B cell (primary cell): Measurements from ENCODE around the gene EXOC6B. TPM values are rescaled to one million over a fixed set of nuclear protein-coding genes. Genes with fewer than 3 reads are reported as not detected.

Source experiments
- ATAC-seq: fragments of 200-7000 bp; cut with Tn5 transposase; one replicate; pipeline ENCODE4 v1.10.0; 2021; ENCODE audit warnings: low read depth, mild to moderate bottlenecking, moderate number of reproducible peaks, moderate library complexity
- CTCF ChIA-PET: fragments of 350-600 bp; sonication (Branson Sonifier 250); formaldehyde crosslinking; loops from one replicate; lab custom pipeline; 2021; ENCODE audit warnings: antibody characterized with exemption, inconsistent platforms; lab: Charles Lee
- POLR2A ChIA-PET: fragments of 350-600 bp; sonication (Branson Sonifier 250); formaldehyde crosslinking; loops from one replicate; lab custom pipeline; 2021; ENCODE audit warnings: antibody characterized with exemption; lab: Charles Lee
- DNase-seq: peaks from one replicate; pipeline ENCODE4 v3.0.0; 2013
- H2AFZ ChIP-seq: 2 replicates; pipeline ENCODE4 v1.6.1; 2012; ENCODE audit warnings: mild to moderate bottlenecking, low read depth, low read length; ENCODE audit not compliant: insufficient read depth, poor library complexity, severe bottlenecking
- H3K27ac ChIP-seq, 2 donors: 1 replicate in 1 of 2; 2 replicates in 1 of 2; pipeline ENCODE4 v1.5.1; 2012 to 2013; ENCODE audit warnings: low read length in 2 of 2, mild to moderate bottlenecking in 2 of 2, moderate library complexity in 1 of 2
- H3K27me3 ChIP-seq, 4 experiments: fragments of 200-600 bp in 1 of 4; sonication (generic) in 1 of 4; replicated peaks in 1 of 4; 1 replicate in 2 of 4; 2 replicates in 2 of 4; pipeline versions ENCODE4 v1.6.1 to v1.7.0; 2013 to 2016; ENCODE audit warnings: low read length in 3 of 4, mild to moderate bottlenecking in 2 of 4, mixed read lengths in 1 of 4, moderate library complexity in 1 of 4; ENCODE audit not compliant: insufficient read depth in 4 of 4, control insufficient read depth in 3 of 4; ENCODE audit errors: control extremely low read depth in 1 of 4
- H3K36me3 ChIP-seq, 2 experiments: replicated peaks in 1 of 2; 1 replicate in 1 of 2; 2 replicates in 1 of 2; pipeline versions ENCODE4 v1.6.1 to v1.7.1; 2013; ENCODE audit warnings: low read length in 1 of 2; ENCODE audit not compliant: insufficient read depth in 2 of 2, control insufficient read depth in 1 of 2; ENCODE audit errors: control extremely low read depth in 1 of 2, extremely low read depth in 1 of 2
- H3K4me1 ChIP-seq, 2 donors: fragments of 200-600 bp in 1 of 2; sonication (generic) in 1 of 2; 1 replicate in 1 of 2; 2 replicates in 1 of 2; pipeline versions ENCODE4 v1.5.1 to v1.6.1; 2013 to 2017; ENCODE audit warnings: low read length in 2 of 2; ENCODE audit not compliant: control insufficient read depth in 2 of 2, insufficient read depth in 2 of 2
- H3K4me2 ChIP-seq: replicated peaks from 2 replicates; pipeline ENCODE3; 2012; ENCODE audit warnings: mild to moderate bottlenecking, low read depth, low read length; ENCODE audit not compliant: poor library complexity, severe bottlenecking
- H3K4me3 ChIP-seq, 5 experiments: fragments of 200-600 bp in 1 of 5; sonication (generic) in 1 of 5; 1 replicate in 3 of 5; 2 replicates in 2 of 5; pipeline versions ENCODE4 v1.5.1 to v1.7.0; 2011 to 2016; ENCODE audit warnings: low read length in 4 of 5, mild to moderate bottlenecking in 4 of 5, low read depth in 2 of 5, control low read depth in 1 of 5, moderate library complexity in 1 of 5; ENCODE audit not compliant: insufficient read depth in 1 of 5; ENCODE audit errors: control extremely low read depth in 1 of 5, extremely low read depth in 1 of 5
- H3K79me2 ChIP-seq: fragments of 200-600 bp; sonication (generic); one replicate; pipeline ENCODE4 v1.6.0; 2016; ENCODE audit warnings: low read length; ENCODE audit not compliant: control insufficient read depth, insufficient read depth
- H3K9ac ChIP-seq: fragments of 200-600 bp; sonication (generic); 2 replicates; pipeline ENCODE4 v1.6.1; 2017; ENCODE audit warnings: mild to moderate bottlenecking, low read length, moderate library complexity
- H3K9me3 ChIP-seq, 3 donors: one replicate each; pipeline versions ENCODE4 v1.6.1 to v1.7.1; 2013; ENCODE audit warnings: low read length in 2 of 3; ENCODE audit not compliant: control insufficient read depth in 2 of 3, insufficient read depth in 1 of 3; ENCODE audit errors: control extremely low read depth in 1 of 3
- H4K20me1 ChIP-seq: 2 replicates; pipeline ENCODE4 v1.6.0; 2012; ENCODE audit warnings: mild to moderate bottlenecking, low read length; ENCODE audit not compliant: insufficient read depth, control insufficient read depth, poor library complexity, severe bottlenecking
- H3K27ac Mint-ChIP-seq: one replicate; pipeline ENCODE4 v1.8.0; 2021; ENCODE audit warnings: mixed read lengths
- H3K27me3 Mint-ChIP-seq: one replicate; pipeline ENCODE4 v1.8.0; 2021; ENCODE audit warnings: mixed read lengths
- H3K4me1 Mint-ChIP-seq: one replicate; pipeline ENCODE4 v1.8.0; 2021; ENCODE audit warnings: mixed read lengths
- H3K4me3 Mint-ChIP-seq: one replicate; pipeline ENCODE4 v1.8.0; 2021; ENCODE audit warnings: mixed read lengths
- H3K9me3 Mint-ChIP-seq: one replicate; pipeline ENCODE4 v1.8.0; 2022; ENCODE audit warnings: mixed read lengths; ENCODE audit not compliant: insufficient read depth
- EZH2 ChIP-seq: IDR thresholded peaks from 2 replicates; pipeline ENCODE4 v1.6.1; 2012; ENCODE audit warnings: borderline replicate concordance, low read depth, mild to moderate bottlenecking, moderate library complexity, low read length; ENCODE audit not compliant: insufficient read depth, poor library complexity, severe bottlenecking
- WGBS: methylation state at CpG from one replicate; pipeline ENCODE4 v1.1.5; 2013; ENCODE audit warnings: missing lambda C conversion rate; ENCODE audit not compliant: insufficient coverage; 5-methylcytosine and 5-hydroxymethylcytosine counted together
- intact Hi-C: fragments of 100-400 bp; cut with micrococcal nuclease; formaldehyde crosslinking; loops from one replicate; pipeline ENCODE4 v1.10.0; 2022
- polyA plus RNA-seq: library from polyadenylated mRNA; depleted of rRNA; stranded (reverse); fragments of >200 nt; gene quantifications from 2 replicates; pipeline ENCODE4 v1.2.3, GENCODE V29; 2012
- total RNA-seq, 2 donors: library from RNA; stranded (reverse); fragments of 120-200 nt in 1 of 2; gene quantifications; 1 replicate in 1 of 2; 2 replicates in 1 of 2; pipeline versions ENCODE4 v1.2.3 to v1.2.4, GENCODE V29; 2013 to 2022
- TF ChIP-seq, protein P1 (sequence below): fragments of 200-600 bp; IDR thresholded peaks from one replicate; pipeline ENCODE4 v1.8.0; 2022; ENCODE audit warnings: antibody characterized with exemption, mild to moderate bottlenecking

EXOC6B gene
- total and polyA plus RNA-seq, 2 donors (not counting 1 experiment from before 2014, with no cell fraction given) = 4.8 to 22.6 TPM

- no peak overlapping the region for H3K4me3 Mint-ChIP-seq
- CTCF ChIA-PET = no interaction called here
- H3K9ac ChIP-seq = no peak overlapping the region
- H3K4me1 ChIP-seq = no peaks in the 10 kb centered on the region
- no CpG with 5 or more reads among the region's 3 CpGs for WGBS
- no peak overlapping the region for H3K4me2 ChIP-seq
- no peak for TF ChIP-seq EZH2
- TF ChIP-seq, protein P1, sequence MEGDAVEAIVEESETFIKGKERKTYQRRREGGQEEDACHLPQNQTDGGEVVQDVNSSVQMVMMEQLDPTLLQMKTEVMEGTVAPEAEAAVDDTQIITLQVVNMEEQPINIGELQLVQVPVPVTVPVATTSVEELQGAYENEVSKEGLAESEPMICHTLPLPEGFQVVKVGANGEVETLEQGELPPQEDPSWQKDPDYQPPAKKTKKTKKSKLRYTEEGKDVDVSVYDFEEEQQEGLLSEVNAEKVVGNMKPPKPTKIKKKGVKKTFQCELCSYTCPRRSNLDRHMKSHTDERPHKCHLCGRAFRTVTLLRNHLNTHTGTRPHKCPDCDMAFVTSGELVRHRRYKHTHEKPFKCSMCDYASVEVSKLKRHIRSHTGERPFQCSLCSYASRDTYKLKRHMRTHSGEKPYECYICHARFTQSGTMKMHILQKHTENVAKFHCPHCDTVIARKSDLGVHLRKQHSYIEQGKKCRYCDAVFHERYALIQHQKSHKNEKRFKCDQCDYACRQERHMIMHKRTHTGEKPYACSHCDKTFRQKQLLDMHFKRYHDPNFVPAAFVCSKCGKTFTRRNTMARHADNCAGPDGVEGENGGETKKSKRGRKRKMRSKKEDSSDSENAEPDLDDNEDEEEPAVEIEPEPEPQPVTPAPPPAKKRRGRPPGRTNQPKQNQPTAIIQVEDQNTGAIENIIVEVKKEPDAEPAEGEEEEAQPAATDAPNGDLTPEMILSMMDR = no peak
- intact Hi-C loops = no loop called here
- POLR2A ChIA-PET = no interaction called here
- no peak for ATAC-seq
- no peaks in the 10 kb centered on the region for H3K4me1 Mint-ChIP-seq
- H3K79me2 ChIP-seq = no peaks in the 10 kb centered on the region
- no peak overlapping the region for H2AFZ ChIP-seq
- no peak overlapping the region for H3K27ac Mint-ChIP-seq
- H3K27ac ChIP-seq = no peak overlapping the region
- no peaks in the 10 kb centered on the region for H3K9me3 Mint-ChIP-seq
- DNase-seq = no peak
- no peaks in the 10 kb centered on the region for H4K20me1 ChIP-seq
- H3K9me3 ChIP-seq = no peaks in the 10 kb centered on the region
- no peak overlapping the region for H3K4me3 ChIP-seq
- no peaks in the 10 kb centered on the region for H3K27me3 ChIP-seq
- H3K27me3 Mint-ChIP-seq = peaks cover 3% of the 10 kb centered on the region
- no peaks in the 10 kb centered on the region for H3K36me3 ChIP-seq
These were observed 144.5 kb downstream of the EXOC6B start for GRCh38 chr2:72681016-72681995.

- TF ChIP-seq, protein P1 = no peak
- TF ChIP-seq EZH2 = no peak
- H3K27me3 Mint-ChIP-seq = no peaks in the 10 kb centered on the region
- Histone ChIP-seq H3K27ac (no peak overlapping the region), H2AFZ (no peak overlapping the region), H3K4me1 (no peaks in the 10 kb centered on the region), H3K4me2 (no peak overlapping the region), H4K20me1 (no peaks in the 10 kb centered on the region), H3K4me3 (no peak overlapping the region), H3K27me3 (no peaks in the 10 kb centered on the region), H3K79me2 (no peaks in the 10 kb centered on the region), H3K36me3 (no peaks in the 10 kb centered on the region), H3K9me3 (no peaks in the 10 kb centered on the region), H3K9ac (no peak overlapping the region)
- POLR2A ChIA-PET = no interaction called here
- CTCF ChIA-PET = no interaction called here
- no peak overlapping the region for H3K4me3 Mint-ChIP-seq
- H3K27ac Mint-ChIP-seq = no peak overlapping the region
- no peak for DNase-seq
- intact Hi-C loops = no loop called here
- H3K9me3 Mint-ChIP-seq = no peaks in the 10 kb centered on the region
- H3K4me1 Mint-ChIP-seq = no peaks in the 10 kb centered on the region
- no peak for ATAC-seq
- WGBS = 83% methylated on average over 1 of the region's 2 CpGs
These were observed 147.8 kb downstream of the EXOC6B start for GRCh38 chr2:72678024-72678423.
